Measurements from ENCODE around the gene PTPRB. TPM values are rescaled to one million over a fixed set of nuclear protein-coding genes. Genes with fewer than 3 reads are reported as not detected.
A peak's percentile ranks its signal among the peaks of the same experiment; 100 is the strongest.

Gene PTPRB
- total RNA-seq, 1 donor from 2014 or later: 19.3 TPM

- Histone ChIP-seq H3K4me3 (ENCODE audit: low read length in 3 of 3) (no peak overlapping the region), H3K27ac (ENCODE audit: low read depth, low read length) (no peak overlapping the region), H3K27me3 (ENCODE audit: control insufficient read depth in 3 of 3, insufficient read depth in 3 of 3, low read length in 3 of 3) (no peaks in the 10 kb centered on the region), H3K9me3 (ENCODE audit: control insufficient read depth in 3 of 3, low read length in 3 of 3) (no peaks in the 10 kb centered on the region), H3K4me1 (ENCODE audit: control insufficient read depth in 3 of 3, insufficient read depth in 3 of 3, low read length in 3 of 3) (no peaks in the 10 kb centered on the region), H3K36me3 (ENCODE audit: control insufficient read depth in 3 of 3, insufficient read depth in 3 of 3, low read length in 3 of 3) (no peaks in the 10 kb centered on the region), H3K9ac (ENCODE audit: low read depth in 1 of 3, low read length in 3 of 3) (no peak overlapping the region)
Measured at GRCh38 chr12:70627677-70628076, 9.6 kb downstream of the PTPRB start.

DNA sequence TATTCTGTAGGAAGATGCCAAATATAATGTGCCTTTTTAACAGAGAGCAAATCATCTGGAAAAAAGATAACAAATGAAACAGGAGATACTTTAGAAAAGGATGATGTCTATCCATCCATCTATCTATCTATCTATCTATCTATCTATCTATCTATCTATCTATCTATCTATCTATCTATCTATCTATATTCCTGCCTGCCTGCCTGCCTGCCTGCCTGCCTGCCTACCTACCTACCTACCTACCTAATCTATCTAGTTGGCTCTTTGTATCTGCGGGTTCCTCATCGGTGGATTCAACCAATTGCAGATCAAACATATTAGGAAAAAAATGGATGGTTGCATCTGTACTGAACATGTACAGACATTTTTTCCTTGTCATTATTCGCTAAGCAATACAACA lies 11.0 kb downstream of the PTPRB start:
- no peaks in the 10 kb centered on the region for H3K9me3 ChIP-seq (ENCODE audit: control insufficient read depth in 3 of 3, low read length in 3 of 3)
- H3K27ac ChIP-seq (ENCODE audit: low read depth, low read length): no peak overlapping the region
- H3K4me1 ChIP-seq (ENCODE audit: control insufficient read depth in 3 of 3, insufficient read depth in 3 of 3, low read length in 3 of 3): no peaks in the 10 kb centered on the region
- H3K9ac ChIP-seq (ENCODE audit: low read depth in 1 of 3, low read length in 3 of 3): no peak overlapping the region
- no peaks in the 10 kb centered on the region for H3K27me3 ChIP-seq (ENCODE audit: control insufficient read depth in 3 of 3, insufficient read depth in 3 of 3, low read length in 3 of 3)
- H3K36me3 ChIP-seq (ENCODE audit: control insufficient read depth in 3 of 3, insufficient read depth in 3 of 3, low read length in 3 of 3): no peaks in the 10 kb centered on the region
- H3K4me3 ChIP-seq (ENCODE audit: low read length in 3 of 3): no peak overlapping the region

- no peaks in the 10 kb centered on the region for H3K36me3 ChIP-seq (ENCODE audit: control insufficient read depth in 3 of 3, insufficient read depth in 3 of 3, low read length in 3 of 3)
- no peaks in the 10 kb centered on the region for H3K27me3 ChIP-seq (ENCODE audit: control insufficient read depth in 3 of 3, insufficient read depth in 3 of 3, low read length in 3 of 3)
- no peaks in the 10 kb centered on the region for H3K9me3 ChIP-seq (ENCODE audit: control insufficient read depth in 3 of 3, low read length in 3 of 3)
- no peak overlapping the region for H3K9ac ChIP-seq (ENCODE audit: low read depth in 1 of 3, low read length in 3 of 3)
- H3K4me3 ChIP-seq (ENCODE audit: low read length in 3 of 3): no peak overlapping the region
- H3K27ac ChIP-seq (ENCODE audit: low read depth, low read length): no peak overlapping the region
- H3K4me1 ChIP-seq (ENCODE audit: control insufficient read depth in 3 of 3, insufficient read depth in 3 of 3, low read length in 3 of 3): no peaks in the 10 kb centered on the region
Measured at GRCh38 chr12:70619471-70620152, 17.6 kb downstream of the PTPRB start.

- Histone ChIP-seq H3K4me1 (ENCODE audit: control insufficient read depth in 3 of 3, insufficient read depth in 3 of 3, low read length in 3 of 3) (no peaks in the 10 kb centered on the region), H3K9me3 (ENCODE audit: control insufficient read depth in 3 of 3, low read length in 3 of 3) (no peaks in the 10 kb centered on the region), H3K27ac (ENCODE audit: low read depth, low read length) (no peak overlapping the region)
Measured at GRCh38 chr12:70618371-70618770, 18.9 kb downstream of the PTPRB start.

DNA sequence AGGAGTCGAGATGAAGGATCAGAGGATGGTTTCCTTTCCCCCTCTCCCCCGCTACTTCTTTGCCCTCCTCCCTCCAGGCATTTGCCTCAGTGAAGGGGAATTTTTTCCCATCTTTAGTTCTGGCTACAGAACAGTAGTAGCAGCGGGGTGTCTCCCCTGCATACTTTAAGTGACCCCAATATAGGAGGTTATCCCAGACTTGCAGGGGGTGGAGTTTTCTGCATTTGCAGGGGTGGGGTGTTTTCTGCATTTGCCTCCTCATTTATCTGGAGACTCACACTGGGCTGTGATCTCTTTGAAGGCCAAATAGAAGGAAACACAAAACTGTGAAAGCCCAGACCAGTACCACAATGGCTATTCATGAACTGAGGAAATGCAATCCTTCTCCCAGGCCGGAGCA lies 19.8 kb downstream of the PTPRB start:
- peaks cover 0 to 2% (median 0%) of the 10 kb centered on the region in 3 donors for H3K4me1 ChIP-seq (ENCODE audit: control insufficient read depth in 3 of 3, insufficient read depth in 3 of 3, low read length in 3 of 3)
- no peaks in the 10 kb centered on the region for H3K27me3 ChIP-seq (ENCODE audit: control insufficient read depth in 3 of 3, insufficient read depth in 3 of 3, low read length in 3 of 3)
- no peak overlapping the region for H3K4me3 ChIP-seq (ENCODE audit: low read length in 3 of 3)
- no peaks in the 10 kb centered on the region for H3K36me3 ChIP-seq (ENCODE audit: control insufficient read depth in 3 of 3, insufficient read depth in 3 of 3, low read length in 3 of 3)
- no peaks in the 10 kb centered on the region for H3K9me3 ChIP-seq (ENCODE audit: control insufficient read depth in 3 of 3, low read length in 3 of 3)
- H3K27ac ChIP-seq (ENCODE audit: low read depth, low read length): no peak overlapping the region
- no peak overlapping the region for H3K9ac ChIP-seq (ENCODE audit: low read depth in 1 of 3, low read length in 3 of 3)

More at GRCh38 chr12:70618371-70618770, 18.9 kb downstream of the PTPRB start:
- H3K36me3 ChIP-seq (ENCODE audit: control insufficient read depth in 3 of 3, insufficient read depth in 3 of 3, low read length in 3 of 3): no peaks in the 10 kb centered on the region
- no peaks in the 10 kb centered on the region for H3K27me3 ChIP-seq (ENCODE audit: control insufficient read depth in 3 of 3, insufficient read depth in 3 of 3, low read length in 3 of 3)
- H3K4me3 ChIP-seq (ENCODE audit: low read length in 3 of 3): no peak overlapping the region
- H3K9ac ChIP-seq (ENCODE audit: low read depth in 1 of 3, low read length in 3 of 3): no peak overlapping the region

- H3K9me3 ChIP-seq (ENCODE audit: control insufficient read depth in 3 of 3, low read length in 3 of 3): no peaks in the 10 kb centered on the region
- H3K27ac ChIP-seq (ENCODE audit: low read depth, low read length): no peak overlapping the region
- peaks cover 0 to 2% (median 0%) of the 10 kb centered on the region in 3 donors for H3K4me1 ChIP-seq (ENCODE audit: control insufficient read depth in 3 of 3, insufficient read depth in 3 of 3, low read length in 3 of 3)
- no peak overlapping the region for H3K4me3 ChIP-seq (ENCODE audit: low read length in 3 of 3)
- no peaks in the 10 kb centered on the region for H3K36me3 ChIP-seq (ENCODE audit: control insufficient read depth in 3 of 3, insufficient read depth in 3 of 3, low read length in 3 of 3)
- H3K27me3 ChIP-seq (ENCODE audit: control insufficient read depth in 3 of 3, insufficient read depth in 3 of 3, low read length in 3 of 3): no peaks in the 10 kb centered on the region
- no peak overlapping the region for H3K9ac ChIP-seq (ENCODE audit: low read depth in 1 of 3, low read length in 3 of 3)
Measured at GRCh38 chr12:70615174-70615866, 21.9 kb downstream of the PTPRB start.

DNA sequence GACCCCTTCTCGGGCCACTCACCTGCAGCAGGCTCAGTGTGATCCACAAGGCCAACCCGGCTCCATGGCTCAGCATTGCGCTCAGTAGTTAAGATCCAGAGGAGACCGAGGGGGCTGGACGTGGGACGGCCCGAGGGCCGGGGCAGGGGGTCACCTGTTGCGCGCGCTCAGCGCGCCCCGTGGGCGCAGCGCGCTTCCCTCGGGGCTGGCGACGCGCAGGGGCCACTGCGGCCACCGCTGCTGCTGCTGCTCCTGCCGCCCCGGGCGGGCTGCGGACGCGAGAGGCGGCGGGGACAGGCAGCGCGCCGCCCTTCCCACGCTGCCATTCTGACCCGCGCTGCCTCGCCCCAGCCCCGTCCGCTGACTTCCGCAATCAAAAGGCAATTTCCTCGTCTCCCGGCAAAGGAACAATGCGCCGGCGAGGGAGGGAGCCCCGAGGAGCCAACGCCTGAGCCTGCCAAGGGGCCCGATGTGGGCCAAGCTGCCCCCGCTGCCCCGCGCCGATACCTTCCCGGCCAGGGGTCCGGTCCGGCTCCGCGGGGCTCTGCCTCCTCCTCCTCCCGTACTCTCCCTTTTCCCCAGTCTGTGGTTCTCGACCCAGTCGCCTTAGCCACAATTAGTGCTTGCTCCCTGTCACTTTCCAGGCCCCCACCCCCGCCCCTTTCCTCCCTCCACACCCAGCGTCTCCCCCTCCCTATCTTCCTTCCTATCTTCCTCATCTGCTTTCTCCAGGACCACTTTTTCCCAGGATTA lies 27.3 kb downstream of the PTPRB start:
- Histone ChIP-seq H3K9me3 (ENCODE audit: control insufficient read depth in 3 of 3, low read length in 3 of 3) (no peaks in the 10 kb centered on the region), H3K36me3 (ENCODE audit: control insufficient read depth in 3 of 3, insufficient read depth in 3 of 3, low read length in 3 of 3) (no peaks in the 10 kb centered on the region), H3K4me1 (ENCODE audit: control insufficient read depth in 3 of 3, insufficient read depth in 3 of 3, low read length in 3 of 3) (peaks cover 2 to 5% (median 4%) of the 10 kb centered on the region in 3 donors), H3K9ac (ENCODE audit: low read depth in 1 of 3, low read length in 3 of 3) (peak overlapping the region in 2 of 3 donors; percentile 62 to 78), H3K27ac (ENCODE audit: low read depth, low read length) (peak overlapping the region; percentile 46), H3K4me3 (ENCODE audit: low read length in 3 of 3) (peak overlapping the region; percentile 55 to 70 (median 67)), H3K27me3 (ENCODE audit: control insufficient read depth in 3 of 3, insufficient read depth in 3 of 3, low read length in 3 of 3) (peaks cover 5 to 12% (median 6%) of the 10 kb centered on the region in 3 donors)

DNA sequence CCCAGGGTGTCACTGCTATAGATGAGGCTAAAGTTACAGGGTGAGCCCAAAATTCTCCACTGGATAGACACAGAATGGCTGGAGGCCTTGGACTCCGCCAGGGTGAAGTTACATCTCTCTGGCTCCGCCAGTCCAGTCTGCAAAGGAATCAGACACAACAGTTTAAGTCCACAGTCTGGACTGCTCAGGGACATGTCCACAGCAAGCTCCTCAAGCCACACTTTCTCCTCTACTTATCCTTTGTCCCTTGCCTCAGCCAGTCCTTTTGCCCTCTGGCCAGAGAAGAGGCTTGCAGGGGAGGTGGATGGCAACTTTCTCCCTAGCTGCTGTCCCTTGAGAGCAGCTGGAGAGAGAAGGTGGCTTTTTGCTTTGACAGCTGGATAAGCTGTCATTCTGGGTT lies 28.0 kb downstream of the PTPRB start:
- peak overlapping the region; percentile 55 to 70 (median 67) for H3K4me3 ChIP-seq (ENCODE audit: low read length in 3 of 3)
- peaks cover 5 to 12% (median 6%) of the 10 kb centered on the region in 3 donors for H3K27me3 ChIP-seq (ENCODE audit: control insufficient read depth in 3 of 3, insufficient read depth in 3 of 3, low read length in 3 of 3)
- peaks cover 2 to 5% (median 4%) of the 10 kb centered on the region in 3 donors for H3K4me1 ChIP-seq (ENCODE audit: control insufficient read depth in 3 of 3, insufficient read depth in 3 of 3, low read length in 3 of 3)
- H3K36me3 ChIP-seq (ENCODE audit: control insufficient read depth in 3 of 3, insufficient read depth in 3 of 3, low read length in 3 of 3): no peaks in the 10 kb centered on the region
- peak overlapping the region; percentile 46 for H3K27ac ChIP-seq (ENCODE audit: low read depth, low read length)
- no peaks in the 10 kb centered on the region for H3K9me3 ChIP-seq (ENCODE audit: control insufficient read depth in 3 of 3, low read length in 3 of 3)
- peak overlapping the region; percentile 8 to 78 (median 62) for H3K9ac ChIP-seq (ENCODE audit: low read depth in 1 of 3, low read length in 3 of 3)

- Histone ChIP-seq H3K4me1 (ENCODE audit: control insufficient read depth in 3 of 3, insufficient read depth in 3 of 3, low read length in 3 of 3) (peaks cover 1 to 5% (median 4%) of the 10 kb centered on the region in 3 donors), H3K27me3 (ENCODE audit: control insufficient read depth in 3 of 3, insufficient read depth in 3 of 3, low read length in 3 of 3) (peaks cover 5 to 12% (median 6%) of the 10 kb centered on the region in 3 donors), H3K9ac (ENCODE audit: low read depth in 1 of 3, low read length in 3 of 3) (peak overlapping the region in 1 of 3 donors; percentile 34), H3K4me3 (ENCODE audit: low read length in 3 of 3) (peak overlapping the region in 2 of 3 donors; percentile 14 to 70), H3K9me3 (ENCODE audit: control insufficient read depth in 3 of 3, low read length in 3 of 3) (no peaks in the 10 kb centered on the region), H3K36me3 (ENCODE audit: control insufficient read depth in 3 of 3, insufficient read depth in 3 of 3, low read length in 3 of 3) (no peaks in the 10 kb centered on the region), H3K27ac (ENCODE audit: low read depth, low read length) (no peak overlapping the region)
Measured at GRCh38 chr12:70608184-70608583, 29.0 kb downstream of the PTPRB start.
